Measurements from ENCODE around the gene DNAH7. TPM values are rescaled to one million over a fixed set of nuclear protein-coding genes. Genes with fewer than 3 reads are reported as not detected.

DNAH7 gene
- total RNA-seq, 1 experiment from 2014 or later: 0.09 TPM

DNA sequence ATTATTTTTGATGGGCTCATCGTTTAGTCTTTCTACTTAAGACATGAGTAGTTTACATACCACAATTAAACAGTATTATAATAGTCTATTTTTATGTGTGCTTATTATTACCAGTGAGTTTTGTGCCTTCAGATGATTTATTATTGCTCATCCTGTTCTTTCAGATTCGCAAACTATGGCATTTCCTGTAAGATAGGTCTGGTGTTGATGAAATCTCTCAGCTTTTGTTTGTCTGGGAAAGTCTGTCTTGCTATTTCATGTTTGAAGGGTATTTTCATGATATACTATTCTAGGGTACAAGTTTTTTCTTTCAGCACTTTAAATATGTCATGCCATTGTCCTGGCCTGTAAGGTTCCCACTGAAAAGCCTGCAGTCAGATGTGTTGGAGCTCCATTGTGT is 101.3 kb downstream of the DNAH7 start:
- no peak overlapping the region for H4K5ac ChIP-seq (ENCODE audit: insufficient read length, low read depth, low read length)
- H3K9me3 ChIP-seq (ENCODE audit: control insufficient read depth, low read depth, low read length): no peaks in the 10 kb centered on the region
- TF ChIP-seq CTCF (conservative IDR thresholded peaks at IDR 0.05): no peak
- no peak overlapping the region for H3K4me3 Mint-ChIP-seq
- DNase-seq: no peak
- no peaks in the 10 kb centered on the region for H3K9me3 Mint-ChIP-seq
- H3K4me2 ChIP-seq (ENCODE audit: insufficient read depth, insufficient read length, low read length): no peak overlapping the region
- H4K91ac ChIP-seq (ENCODE audit: insufficient read length, low read depth, low read length): no peak overlapping the region
- H3K36me3 Mint-ChIP-seq (ENCODE audit: insufficient read depth in 1 of 3, low read depth in 3 of 3): no peaks in the 10 kb centered on the region
- H3K79me1 ChIP-seq (ENCODE audit: insufficient read depth, low read depth, low read length, poor library complexity, severe bottlenecking): no peaks in the 10 kb centered on the region
- H3K79me2 ChIP-seq (ENCODE audit: insufficient read depth, low read length): no peaks in the 10 kb centered on the region
- no peak overlapping the region for H3K56ac ChIP-seq (ENCODE audit: insufficient read length, low read depth, low read length)
- H3K4me1 Mint-ChIP-seq: 0 out of 4 replicates have a peak, but pooled peaks cover 0 to 3% of the 10 kb centered on the region in 2 experiments
- peak overlapping the region in 1 of 3 experiments; percentile 78; a peak in 2 of 7 replicates for H3K27ac Mint-ChIP-seq
- H3K27ac ChIP-seq (ENCODE audit: insufficient read length, low read depth, low read length): no peak overlapping the region
- no peak overlapping the region for H3K23ac ChIP-seq (ENCODE audit: insufficient read length, low read depth, low read length)
- H2BK5ac ChIP-seq (ENCODE audit: insufficient read length, low read length): no peak overlapping the region
- H4K20me1 ChIP-seq (ENCODE audit: control insufficient read depth, insufficient read depth, insufficient read length): no peaks in the 10 kb centered on the region
- H3K27me3 Mint-ChIP-seq (ENCODE audit: low read depth): no peaks in the 10 kb centered on the region
- no peak overlapping the region for H3K9ac ChIP-seq (ENCODE audit: extremely low read depth, insufficient read length, low read length)
- H3K14ac ChIP-seq (ENCODE audit: insufficient read depth, low read length): no peak overlapping the region
- no peak overlapping the region for H4K8ac ChIP-seq (replicated peaks; ENCODE audit: insufficient read length, low read depth, low read length)
- no peak overlapping the region for H3T11ph ChIP-seq (ENCODE audit: low read length)
- H3K4ac ChIP-seq (ENCODE audit: low read depth, low read length): no peak overlapping the region
- no peaks in the 10 kb centered on the region for H3K23me2 ChIP-seq (ENCODE audit: insufficient read length, low read depth, low read length, poor library complexity, severe bottlenecking)
- no peaks in the 10 kb centered on the region for H3K27me3 ChIP-seq (ENCODE audit: insufficient read depth, low read length)
- no peak overlapping the region for H2AK5ac ChIP-seq (ENCODE audit: insufficient read length, low read length)
- H2BK20ac ChIP-seq (ENCODE audit: low read depth, low read length, poor library complexity, severe bottlenecking): no peak overlapping the region
- H2BK120ac ChIP-seq (ENCODE audit: low read depth, low read length, poor library complexity, severe bottlenecking): no peak overlapping the region
- H3K18ac ChIP-seq (ENCODE audit: insufficient read length, low read depth, low read length): no peak overlapping the region
- H2AFZ ChIP-seq (ENCODE audit: low read length): no peak overlapping the region
- H2BK12ac ChIP-seq (ENCODE audit: insufficient read length, low read depth, low read length): no peak overlapping the region
- H2BK15ac ChIP-seq (ENCODE audit: low read depth, low read length): no peak overlapping the region
- WGBS (ENCODE audit: extremely low coverage, insufficient read length, low lambda C conversion rate): no CpG with 5 or more reads among the region's 2 CpGs
- no peaks in the 10 kb centered on the region for H3K4me1 ChIP-seq (ENCODE audit: insufficient read depth, low read length)

Measured in H9 (cell line).